Measurements from ENCODE around the gene GAPDHS.

GAPDHS gene

DNA sequence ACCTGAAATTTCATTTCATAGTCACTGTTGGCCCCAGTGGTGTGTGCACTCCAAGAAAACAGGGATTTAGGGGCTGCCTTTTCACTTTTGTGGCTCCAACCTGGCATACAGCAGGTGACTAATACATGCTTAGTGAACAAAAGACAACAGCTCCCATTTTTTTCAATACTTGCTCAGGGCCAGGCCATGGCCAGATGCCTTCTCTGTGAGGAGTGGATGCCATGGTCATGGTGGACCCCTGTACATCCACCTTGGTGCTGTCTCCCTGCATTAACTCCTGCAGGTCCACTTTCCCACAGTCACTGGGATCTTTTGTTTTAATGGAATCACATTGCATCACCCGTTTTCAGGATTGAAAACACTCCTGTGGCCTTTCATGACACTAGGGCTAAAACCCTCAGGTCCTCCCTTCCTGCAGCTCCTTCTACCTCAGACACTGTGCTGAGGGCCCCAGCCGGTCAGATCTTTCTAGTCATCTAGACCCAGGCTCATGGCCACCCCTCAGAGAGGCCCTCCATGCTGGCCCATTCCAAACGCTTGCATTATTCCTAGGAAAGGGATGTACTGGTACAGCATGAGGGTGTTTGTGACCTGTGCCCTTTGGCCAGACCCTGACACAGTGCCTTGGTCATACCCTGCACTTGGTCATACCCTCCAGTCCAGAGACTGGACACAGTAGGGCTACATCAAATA lies 11.0 kb downstream of the GAPDHS start:
- TF ChIP-seq, protein P1, sequence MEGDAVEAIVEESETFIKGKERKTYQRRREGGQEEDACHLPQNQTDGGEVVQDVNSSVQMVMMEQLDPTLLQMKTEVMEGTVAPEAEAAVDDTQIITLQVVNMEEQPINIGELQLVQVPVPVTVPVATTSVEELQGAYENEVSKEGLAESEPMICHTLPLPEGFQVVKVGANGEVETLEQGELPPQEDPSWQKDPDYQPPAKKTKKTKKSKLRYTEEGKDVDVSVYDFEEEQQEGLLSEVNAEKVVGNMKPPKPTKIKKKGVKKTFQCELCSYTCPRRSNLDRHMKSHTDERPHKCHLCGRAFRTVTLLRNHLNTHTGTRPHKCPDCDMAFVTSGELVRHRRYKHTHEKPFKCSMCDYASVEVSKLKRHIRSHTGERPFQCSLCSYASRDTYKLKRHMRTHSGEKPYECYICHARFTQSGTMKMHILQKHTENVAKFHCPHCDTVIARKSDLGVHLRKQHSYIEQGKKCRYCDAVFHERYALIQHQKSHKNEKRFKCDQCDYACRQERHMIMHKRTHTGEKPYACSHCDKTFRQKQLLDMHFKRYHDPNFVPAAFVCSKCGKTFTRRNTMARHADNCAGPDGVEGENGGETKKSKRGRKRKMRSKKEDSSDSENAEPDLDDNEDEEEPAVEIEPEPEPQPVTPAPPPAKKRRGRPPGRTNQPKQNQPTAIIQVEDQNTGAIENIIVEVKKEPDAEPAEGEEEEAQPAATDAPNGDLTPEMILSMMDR (IDR thresholded peaks at IDR 0.05; ENCODE audit: control insufficient read depth, extremely low read depth, insufficient read depth), result no peak
- peak overlapping the region; percentile 98 for H3K4me3 ChIP-seq (ENCODE audit: low read depth, low read length)
- no peak for DNase-seq (ENCODE audit: low read depth)

DNA sequence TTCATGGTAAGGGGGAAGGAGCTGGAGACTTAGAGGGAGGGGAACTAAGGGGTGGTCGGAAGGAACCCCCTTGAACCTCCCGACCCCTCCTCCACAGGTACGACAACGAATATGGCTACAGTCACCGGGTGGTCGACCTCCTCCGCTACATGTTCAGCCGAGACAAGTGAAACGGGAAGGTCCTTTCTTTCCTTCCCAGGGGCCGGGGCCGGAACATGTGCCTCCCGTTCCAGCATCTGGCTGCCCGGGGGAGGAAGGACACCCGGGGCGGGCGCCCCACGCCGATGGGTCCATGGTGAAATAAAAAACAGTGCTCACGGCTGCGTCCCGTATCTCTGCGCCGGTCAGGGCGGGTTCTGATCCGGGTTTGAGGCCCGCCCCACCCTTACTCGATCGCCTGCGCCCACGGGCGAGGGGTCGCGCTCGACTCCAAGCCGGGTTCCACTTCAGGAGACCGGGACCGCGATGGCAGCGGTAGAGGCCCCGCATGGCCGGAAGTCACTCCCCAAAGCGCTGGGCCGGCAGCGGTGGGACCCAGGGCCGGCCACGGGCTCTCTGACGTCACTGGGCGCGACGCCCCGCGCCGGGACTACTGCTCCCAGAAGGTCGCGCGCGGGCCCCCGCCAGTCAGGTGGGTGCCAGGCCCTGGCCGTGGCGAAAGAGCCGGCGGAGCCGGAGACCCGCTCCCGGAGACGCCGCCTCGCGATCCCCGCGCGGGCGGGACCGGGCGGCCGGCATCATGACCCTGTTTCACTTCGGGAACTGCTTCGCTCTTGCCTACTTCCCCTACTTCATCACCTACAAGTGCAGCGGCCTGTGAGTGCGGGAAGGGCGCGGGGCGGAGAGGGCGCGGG lies 12.0 kb downstream of the GAPDHS start, which contains the start of gene TMEM147:
Gene TMEM147 (plus strand): TSS at position 626 of the 854 bp plus-strand sequence. CDS start 114 bp downstream, at position 740.
- peak; percentile 59 for DNase-seq (ENCODE audit: low read depth)
- TF ChIP-seq, protein P1 (IDR thresholded peaks at IDR 0.05; ENCODE audit: control insufficient read depth, extremely low read depth, insufficient read depth), result no peak
- H3K4me3 ChIP-seq (ENCODE audit: low read depth, low read length), result peak within 1 kb of the TSS; percentile 98

DNA sequence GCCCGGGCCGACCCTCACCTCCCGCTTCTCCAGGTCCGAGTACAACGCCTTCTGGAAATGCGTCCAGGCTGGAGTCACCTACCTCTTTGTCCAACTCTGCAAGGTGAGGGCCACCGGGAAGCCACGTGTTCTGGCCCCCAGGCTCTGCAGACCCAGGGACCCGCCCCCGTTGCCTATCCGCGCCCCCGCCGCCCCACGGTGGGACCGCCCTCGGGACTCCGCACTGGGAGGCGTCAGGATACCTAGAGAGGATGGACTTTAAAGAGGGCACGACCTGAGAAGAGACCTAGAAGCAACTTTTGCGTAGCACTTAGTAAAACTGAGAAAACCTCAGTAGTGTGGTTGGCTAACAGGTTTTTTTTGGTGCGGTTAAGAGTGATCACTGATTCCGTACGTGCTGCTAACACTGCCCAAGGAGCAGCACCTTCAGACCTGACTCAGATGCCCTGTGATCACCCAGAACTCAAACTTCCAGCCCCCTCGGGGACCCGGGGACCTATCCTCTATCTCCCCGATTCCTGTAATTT lies 12.7 kb downstream of the GAPDHS start:
- H3K4me3 ChIP-seq (ENCODE audit: low read depth, low read length), result peak overlapping the region; percentile 98
- DNase-seq (ENCODE audit: low read depth), result no peak
- TF ChIP-seq, protein P1 (IDR thresholded peaks at IDR 0.05; ENCODE audit: control insufficient read depth, extremely low read depth, insufficient read depth), result no peak

DNA sequence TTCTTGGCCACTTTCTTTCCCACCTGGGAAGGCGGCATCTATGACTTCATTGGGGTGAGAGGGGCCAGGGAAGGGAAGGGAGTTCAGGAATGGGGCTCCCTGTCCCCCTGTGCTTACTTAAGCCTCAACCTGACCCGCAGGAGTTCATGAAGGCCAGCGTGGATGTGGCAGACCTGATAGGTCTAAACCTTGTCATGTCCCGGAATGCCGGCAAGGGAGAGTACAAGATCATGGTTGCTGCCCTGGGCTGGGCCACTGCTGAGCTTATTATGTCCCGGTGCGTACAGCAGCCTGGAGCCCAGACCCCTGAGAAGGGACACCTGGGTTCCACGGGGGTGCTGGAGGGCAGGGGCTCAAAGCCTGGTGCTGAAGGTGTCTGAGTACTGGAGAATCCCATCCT lies 13.3 kb downstream of the GAPDHS start:
- H3K4me3 ChIP-seq (ENCODE audit: low read depth, low read length), result peak overlapping the region; percentile 98
- no peak for DNase-seq (ENCODE audit: low read depth)
- TF ChIP-seq, protein P1 (IDR thresholded peaks at IDR 0.05; ENCODE audit: control insufficient read depth, extremely low read depth, insufficient read depth), result no peak

DNA sequence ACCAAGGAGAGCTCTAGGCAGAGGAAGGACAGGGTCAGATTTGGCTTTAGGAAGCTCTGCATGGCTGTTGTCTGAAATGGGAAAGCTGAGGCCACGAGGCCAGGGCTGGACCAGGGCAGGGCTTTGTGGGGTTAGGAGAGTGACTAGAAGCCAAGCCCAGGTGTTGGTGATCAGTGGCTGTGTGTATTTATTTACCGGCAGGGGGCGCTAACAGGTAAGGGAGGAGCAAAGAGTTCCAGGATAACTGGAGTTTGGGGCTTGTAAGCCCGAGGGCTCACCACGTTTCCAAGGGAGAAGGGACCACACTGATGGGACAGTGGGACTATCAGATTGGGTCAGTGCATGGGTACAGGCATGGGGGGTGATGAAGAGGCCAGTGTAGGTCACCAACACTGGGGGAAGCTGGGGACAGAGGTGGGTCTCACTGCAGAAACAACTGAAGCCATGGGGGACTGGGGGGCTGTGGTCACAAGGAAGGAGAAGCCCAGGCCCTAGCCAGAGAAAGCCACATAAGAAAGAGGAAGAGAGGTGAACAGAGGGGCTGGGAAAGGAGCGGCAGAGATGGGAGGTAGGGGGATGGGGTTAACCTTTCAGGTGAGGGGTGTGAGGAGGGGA lies 16.0 kb downstream of the GAPDHS start:
- DNase-seq (ENCODE audit: low read depth), result no peak
- TF ChIP-seq, protein P1 (IDR thresholded peaks at IDR 0.05; ENCODE audit: control insufficient read depth, extremely low read depth, insufficient read depth), result peak; percentile 87
- no peak overlapping the region for H3K4me3 ChIP-seq (ENCODE audit: low read depth, low read length)

DNA sequence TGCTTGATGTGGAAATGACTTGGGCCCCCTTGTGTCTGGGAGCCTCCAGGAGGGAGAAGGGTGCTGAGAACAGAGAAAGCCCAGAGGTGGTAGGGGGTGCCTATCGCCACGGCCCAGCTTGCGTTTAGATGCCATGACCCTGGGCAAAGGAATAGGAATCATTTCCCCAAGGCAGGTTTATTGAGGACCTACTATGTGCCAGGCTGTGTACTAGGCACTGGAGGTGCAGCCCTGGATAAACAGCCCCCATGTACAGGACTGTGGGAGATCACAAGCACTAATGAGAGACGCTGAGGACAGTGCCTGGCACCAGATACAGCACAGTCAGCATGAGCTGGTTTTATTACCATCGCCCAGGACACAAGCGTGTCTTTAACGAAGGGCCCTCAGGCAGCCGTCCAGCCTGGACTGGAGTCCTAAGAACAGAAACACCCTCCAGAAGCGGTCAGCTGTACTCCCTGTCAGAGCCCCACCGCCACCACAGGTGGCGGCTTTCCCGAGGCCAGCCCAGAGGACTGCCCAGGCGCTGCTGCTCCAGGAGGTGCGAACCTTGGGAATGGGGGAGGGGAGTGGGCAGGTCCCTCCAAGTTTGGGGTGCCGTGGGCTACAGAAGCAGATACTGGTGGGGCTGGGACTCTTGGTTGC lies 16.7 kb downstream of the GAPDHS start:
- DNase-seq (ENCODE audit: low read depth), result no peak
- H3K4me3 ChIP-seq (ENCODE audit: low read depth, low read length), result no peak overlapping the region
- TF ChIP-seq, protein P1 (IDR thresholded peaks at IDR 0.05; ENCODE audit: control insufficient read depth, extremely low read depth, insufficient read depth), result no peak

Measured in LNCaP clone FGC (cell line).